ENCODE measurements around the gene SLC49A3. TPM values are rescaled to one million over a fixed set of nuclear protein-coding genes. Genes with fewer than 3 reads are reported as not detected.

Gene SLC49A3
- total and polyA plus RNA-seq, 7 donors = 2.4 to 6.4 (median 4.6) TPM

DNA sequence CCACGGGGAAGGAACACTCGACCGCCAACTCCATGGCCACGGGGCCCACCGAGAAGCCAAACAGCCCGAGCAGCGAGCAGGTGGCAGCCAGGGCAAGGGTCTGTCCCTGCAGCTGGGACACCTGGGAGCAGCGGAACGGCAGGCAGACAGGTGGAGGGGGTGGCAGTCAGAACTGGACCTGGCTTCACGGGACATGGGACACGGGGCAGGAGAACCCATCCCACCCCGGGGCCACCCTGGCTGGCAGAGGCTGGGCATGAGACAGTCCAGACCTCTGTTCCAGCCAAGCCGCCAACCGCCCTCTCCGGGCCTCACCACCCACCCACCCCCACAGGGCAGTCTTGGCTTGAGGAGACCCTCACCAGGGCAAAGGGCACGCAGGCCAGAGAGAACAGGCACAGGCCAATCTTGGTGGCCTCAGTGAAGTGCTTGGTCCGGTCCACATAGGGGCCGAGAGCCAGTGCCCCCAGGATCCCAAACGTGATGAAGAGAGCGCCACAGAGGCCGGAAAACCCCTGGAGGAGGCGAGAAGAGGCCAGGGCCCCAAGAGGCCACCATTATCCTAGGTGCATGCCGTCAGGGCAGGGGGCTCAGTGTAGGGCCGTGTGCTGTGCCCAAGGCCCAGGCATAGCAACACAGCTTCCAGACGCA, 5.6 kb downstream of the SLC49A3 start:
- Histone ChIP-seq H3K36me3 (no peaks in the 10 kb centered on the region), H3K27ac (no peak overlapping the region), H3K9me3 (no peaks in the 10 kb centered on the region), H3K4me3 (no peak overlapping the region), H3K4me1 (peaks cover 0 to 30% (median 13%) of the 10 kb centered on the region in 4 donors), H3K27me3 (peaks cover 8 to 57% (median 33%) of the 10 kb centered on the region in 3 donors)
- 58 to 76% methylated on average over 25 of the region's 25 CpGs for WGBS, 2 donors
- intact Hi-C loops (cut with DNase I) = no loop called here
- TF ChIP-seq POLR2A (IDR thresholded peaks at IDR 0.05) = no peak
- no peak for TF ChIP-seq POLR2AphosphoS5 (IDR thresholded peaks at IDR 0.05)
- TF ChIP-seq, protein P1, sequence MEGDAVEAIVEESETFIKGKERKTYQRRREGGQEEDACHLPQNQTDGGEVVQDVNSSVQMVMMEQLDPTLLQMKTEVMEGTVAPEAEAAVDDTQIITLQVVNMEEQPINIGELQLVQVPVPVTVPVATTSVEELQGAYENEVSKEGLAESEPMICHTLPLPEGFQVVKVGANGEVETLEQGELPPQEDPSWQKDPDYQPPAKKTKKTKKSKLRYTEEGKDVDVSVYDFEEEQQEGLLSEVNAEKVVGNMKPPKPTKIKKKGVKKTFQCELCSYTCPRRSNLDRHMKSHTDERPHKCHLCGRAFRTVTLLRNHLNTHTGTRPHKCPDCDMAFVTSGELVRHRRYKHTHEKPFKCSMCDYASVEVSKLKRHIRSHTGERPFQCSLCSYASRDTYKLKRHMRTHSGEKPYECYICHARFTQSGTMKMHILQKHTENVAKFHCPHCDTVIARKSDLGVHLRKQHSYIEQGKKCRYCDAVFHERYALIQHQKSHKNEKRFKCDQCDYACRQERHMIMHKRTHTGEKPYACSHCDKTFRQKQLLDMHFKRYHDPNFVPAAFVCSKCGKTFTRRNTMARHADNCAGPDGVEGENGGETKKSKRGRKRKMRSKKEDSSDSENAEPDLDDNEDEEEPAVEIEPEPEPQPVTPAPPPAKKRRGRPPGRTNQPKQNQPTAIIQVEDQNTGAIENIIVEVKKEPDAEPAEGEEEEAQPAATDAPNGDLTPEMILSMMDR (IDR thresholded peaks at IDR 0.05) = no peak
- no peak for TF ChIP-seq EP300 (IDR thresholded peaks at IDR 0.05)
- DNase-seq = no peak

DNA sequence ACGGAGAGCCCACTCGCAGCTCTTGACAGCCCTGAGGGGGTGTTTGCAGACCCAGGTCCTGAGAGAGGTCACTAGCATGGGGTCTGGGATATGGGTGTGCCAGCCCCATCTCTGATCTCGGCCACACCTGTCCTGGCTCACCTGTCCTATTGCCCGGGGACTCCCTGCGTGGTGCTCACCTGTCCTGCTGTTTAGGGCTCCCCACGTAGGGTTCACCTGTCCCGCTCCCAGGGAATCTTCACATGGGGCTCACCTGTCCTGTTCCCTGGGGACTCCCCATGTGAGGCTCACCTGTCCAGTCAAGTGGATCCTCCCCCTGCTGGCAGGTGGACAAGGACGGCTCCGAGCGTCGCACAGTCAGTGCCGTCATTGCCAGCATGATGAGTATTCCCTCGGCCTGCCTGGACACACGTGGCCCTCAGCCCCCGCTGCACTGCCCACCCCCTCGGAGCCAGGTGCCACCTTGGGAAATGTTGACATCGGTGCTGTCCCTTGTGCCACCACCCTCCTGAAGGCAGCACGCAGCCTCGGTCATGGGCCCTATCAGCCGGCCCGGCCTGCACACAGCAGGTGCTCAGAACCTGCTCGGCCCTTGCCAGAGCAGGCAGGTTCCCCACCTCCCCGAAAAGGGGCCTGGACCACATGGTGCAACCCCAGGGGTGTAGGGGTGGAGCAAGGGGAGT, 6.3 kb downstream of the SLC49A3 start:
- peak; percentile 63 for DNase-seq
- no peaks in the 10 kb centered on the region for H3K36me3 ChIP-seq
- TF ChIP-seq, protein P1 (IDR thresholded peaks at IDR 0.05) = no peak
- TF ChIP-seq EP300 (IDR thresholded peaks at IDR 0.05) (no peak), POLR2A (IDR thresholded peaks at IDR 0.05) (no peak), POLR2AphosphoS5 (IDR thresholded peaks at IDR 0.05) (no peak)
- H3K27ac ChIP-seq = no peak overlapping the region
- intact Hi-C loops (cut with DNase I) = no loop called here
- H3K4me1 ChIP-seq = peaks cover 0 to 25% (median 9%) of the 10 kb centered on the region in 4 donors
- WGBS, 2 donors = 33 to 87% methylated on average over 23 of the region's 23 CpGs
- no peak overlapping the region for H3K4me3 ChIP-seq
- H3K9me3 ChIP-seq = no peaks in the 10 kb centered on the region
- peaks cover 8 to 55% (median 33%) of the 10 kb centered on the region in 3 donors for H3K27me3 ChIP-seq

DNA sequence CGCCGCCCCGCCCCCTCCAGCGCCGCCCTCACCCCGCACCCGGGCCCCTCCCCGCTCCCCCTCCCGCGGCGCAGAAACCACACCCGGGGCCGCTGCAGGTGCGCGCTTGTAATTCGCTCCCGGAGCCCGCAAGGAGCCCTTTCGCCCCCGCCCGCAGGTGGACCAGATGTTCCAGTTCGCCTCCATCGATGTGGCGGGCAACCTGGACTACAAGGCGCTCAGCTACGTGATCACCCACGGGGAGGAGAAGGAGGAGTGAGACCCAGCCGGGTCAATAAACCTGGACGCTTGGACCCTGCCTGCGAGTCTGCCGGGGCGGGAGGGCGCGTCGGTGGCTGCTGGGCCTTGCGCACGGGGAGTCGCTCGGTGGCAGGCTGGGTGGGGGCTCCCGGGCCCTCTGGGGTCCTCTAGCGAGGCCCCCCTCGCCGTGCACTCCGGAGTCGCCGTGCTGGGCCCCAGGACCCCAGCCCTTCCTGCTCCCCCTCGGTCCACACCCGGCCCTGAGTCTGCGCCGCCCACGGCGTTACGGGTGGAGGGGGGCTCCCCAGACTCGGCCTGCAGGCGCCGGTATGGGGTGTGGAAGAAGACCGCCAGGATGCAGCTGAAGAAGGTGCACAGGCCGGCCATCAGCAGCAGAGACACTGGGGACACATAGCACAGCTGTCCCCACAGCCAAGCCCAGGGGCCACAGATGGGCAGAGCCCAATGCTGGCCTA, 7.1 kb downstream of the SLC49A3 start:
- Histone ChIP-seq H3K9me3 (no peaks in the 10 kb centered on the region), H3K27ac (no peak overlapping the region), H3K4me1 (peaks cover 0 to 22% (median 9%) of the 10 kb centered on the region in 4 donors), H3K4me3 (peak overlapping the region in 1 of 4 donors; percentile 22), H3K27me3 (peaks cover 8 to 55% (median 33%) of the 10 kb centered on the region in 3 donors), H3K36me3 (no peaks in the 10 kb centered on the region)
- intact Hi-C loops (cut with DNase I) = no loop called here
- WGBS, 2 donors = 32 to 79% methylated on average over 58 of the region's 58 CpGs
- TF ChIP-seq POLR2AphosphoS5 (IDR thresholded peaks at IDR 0.05) (no peak), EP300 (IDR thresholded peaks at IDR 0.05) (no peak), POLR2A (IDR thresholded peaks at IDR 0.05) (no peak)
- TF ChIP-seq, protein P1 (IDR thresholded peaks at IDR 0.05) = no peak
- peak; percentile 77 for DNase-seq

DNA sequence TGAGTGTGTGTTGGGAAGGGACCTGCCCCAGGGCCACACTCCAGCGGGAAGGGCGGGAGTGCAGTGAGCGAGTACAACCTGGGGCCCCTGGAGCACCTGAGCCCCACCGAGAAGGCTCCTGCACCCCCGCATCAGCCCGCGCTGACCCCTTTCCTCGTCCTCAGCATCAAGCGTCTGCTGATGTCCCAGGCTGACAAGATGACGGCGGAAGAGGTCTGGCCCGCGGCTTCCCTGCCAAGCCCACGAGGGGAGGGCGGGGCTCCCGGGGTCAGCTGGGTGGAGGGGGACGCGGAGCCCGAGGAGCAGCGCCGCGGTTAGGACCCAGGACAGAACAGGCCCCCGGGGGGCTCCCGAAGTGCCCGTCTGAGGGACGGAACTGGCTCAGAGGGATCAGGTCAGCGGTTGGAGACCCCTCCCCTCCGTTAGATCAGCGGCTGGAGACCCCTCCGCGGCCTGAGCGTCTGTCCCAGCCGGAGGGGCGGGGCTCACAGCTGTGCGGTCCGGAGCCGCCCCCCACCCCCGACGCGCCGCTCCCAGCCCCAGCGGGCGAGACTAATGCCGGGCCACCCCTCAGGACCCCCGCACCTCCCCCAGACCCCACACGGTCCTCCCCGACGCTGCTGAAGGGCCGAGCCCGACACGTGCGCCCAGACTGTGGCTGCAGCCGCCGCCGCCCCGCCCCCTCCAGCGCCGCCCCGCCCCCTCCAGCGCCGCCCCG, 7.9 kb downstream of the SLC49A3 start:
- peaks cover 8 to 55% (median 33%) of the 10 kb centered on the region in 3 donors for H3K27me3 ChIP-seq
- H3K36me3 ChIP-seq = no peaks in the 10 kb centered on the region
- peaks cover 0 to 20% (median 9%) of the 10 kb centered on the region in 4 donors for H3K4me1 ChIP-seq
- peak overlapping the region; percentile 35 to 56 (median 44) for H3K4me3 ChIP-seq
- intact Hi-C loops (cut with DNase I) = no loop called here
- peak; percentile 89 for DNase-seq
- H3K9me3 ChIP-seq = no peaks in the 10 kb centered on the region
- TF ChIP-seq EP300 (IDR thresholded peaks at IDR 0.05) (no peak), POLR2AphosphoS5 (IDR thresholded peaks at IDR 0.05) (no peak), POLR2A (IDR thresholded peaks at IDR 0.05) (no peak)
- TF ChIP-seq, protein P1 (IDR thresholded peaks at IDR 0.05) = no peak
- peak overlapping the region in 2 of 4 donors; percentile 35 to 47 for H3K27ac ChIP-seq
- 27 to 28% methylated on average over 60 to 62 of the region's 62 CpGs for WGBS, 2 donors
